GM23338 (cell line): ENCODE results near the gene CDON. TPM values are rescaled to one million over a fixed set of nuclear protein-coding genes. Genes with fewer than 3 reads are reported as not detected.

Source experiments
- ATAC-seq: fragments of 200-7000 bp; cut with Tn5 transposase; 3 replicates; pipeline ENCODE4 v1.9.1; 2020
- DNase-seq: peaks from one replicate; pipeline ENCODE4 v3.0.0-alpha.2; 2015; ENCODE audit warnings: low spot score
- H2AFZ ChIP-seq: fragments of 200-600 bp; sonication (generic); 2 replicates; pipeline ENCODE4 v1.8.0; 2016; ENCODE audit warnings: antibody characterized with exemption, mild to moderate bottlenecking, moderate library complexity
- H3F3A ChIP-seq: fragments of 200-600 bp; sonication (generic); replicated peaks from 2 replicates; pipeline ENCODE4 v1.8.0; 2017; ENCODE audit warnings: antibody characterized with exemption, mixed run types, low read depth
- H3K27ac ChIP-seq: fragments of 200-600 bp; sonication (generic); 2 replicates; pipeline ENCODE4 v1.6.1; 2016; ENCODE audit warnings: low read depth
- H3K27me3 ChIP-seq: fragments of 200-600 bp; sonication (generic); 2 replicates; pipeline ENCODE4 v1.8.0; 2016; ENCODE audit warnings: mild to moderate bottlenecking, mixed run types, moderate library complexity; ENCODE audit not compliant: insufficient read depth
- H3K36me3 ChIP-seq: fragments of 200-600 bp; sonication (generic); 2 replicates; pipeline ENCODE4 v1.8.0; 2016; ENCODE audit warnings: mild to moderate bottlenecking; ENCODE audit not compliant: insufficient read depth
- H3K4me1 ChIP-seq: fragments of 200-600 bp; sonication (generic); 2 replicates; pipeline ENCODE4 v1.8.0; 2016; ENCODE audit warnings: mild to moderate bottlenecking, moderate library complexity; ENCODE audit not compliant: insufficient read depth
- H3K4me2 ChIP-seq: fragments of 200-600 bp; sonication (generic); 2 replicates; pipeline ENCODE4 v1.7.1; 2017; ENCODE audit warnings: mixed run types
- H3K4me3 ChIP-seq: fragments of 200-600 bp; sonication (generic); 2 replicates; pipeline ENCODE4 v1.6.1; 2016; ENCODE audit warnings: mixed run types
- H3K79me2 ChIP-seq: fragments of 200-600 bp; sonication (generic); replicated peaks from 2 replicates; pipeline ENCODE4 v1.8.0; 2017; ENCODE audit warnings: mild to moderate bottlenecking; ENCODE audit not compliant: insufficient read depth
- H3K9me2 ChIP-seq: fragments of 200-600 bp; sonication (generic); 2 replicates; pipeline ENCODE4 v1.8.0; 2017; ENCODE audit not compliant: insufficient read depth
- H4K20me1 ChIP-seq: fragments of 200-600 bp; sonication (generic); replicated peaks from 2 replicates; pipeline ENCODE4 v1.8.0; 2017; ENCODE audit warnings: mild to moderate bottlenecking; ENCODE audit not compliant: insufficient read depth
- H3K27ac Mint-ChIP-seq: 2 replicates; pipeline ENCODE4 v1.8.0; 2020; ENCODE audit warnings: inconsistent platforms, mild to moderate bottlenecking, moderate library complexity, mixed read lengths
- H3K27me3 Mint-ChIP-seq: 3 replicates; pipeline ENCODE4 v1.8.0; 2022; ENCODE audit warnings: low read depth, mild to moderate bottlenecking, moderate library complexity, mixed read lengths, inconsistent platforms; ENCODE audit not compliant: insufficient read depth, poor library complexity
- H3K36me3 Mint-ChIP-seq: 3 replicates; pipeline ENCODE4 v1.8.0; 2021; ENCODE audit warnings: low read depth, mild to moderate bottlenecking, inconsistent platforms, moderate library complexity, mixed read lengths
- H3K4me1 Mint-ChIP-seq: 3 replicates; pipeline ENCODE4 v1.8.0; 2020; ENCODE audit warnings: mild to moderate bottlenecking, inconsistent platforms, mixed read lengths
- H3K4me3 Mint-ChIP-seq: 3 replicates; pipeline ENCODE4 v1.8.0; 2021; ENCODE audit warnings: moderate library complexity, mild to moderate bottlenecking, inconsistent platforms, mixed read lengths
- H3K9me3 Mint-ChIP-seq: 3 replicates; pipeline ENCODE4 v1.8.0; 2020; ENCODE audit warnings: moderate library complexity, mild to moderate bottlenecking, inconsistent platforms, mixed read lengths
- CREB1 ChIP-seq: fragments of 250-450 bp; sonication (Bioruptor Pico); IDR thresholded peaks from 2 replicates; pipeline ENCODE4 v1.5.0; 2020; ENCODE audit warnings: low read depth, mild to moderate bottlenecking, moderate library complexity
- CTCF ChIP-seq, 2 experiments: fragments of 200-600 bp in 1 of 2; sonication (generic) in 1 of 2; conservative IDR thresholded peaks; 2 replicates each; pipeline versions ENCODE4 v1.5.1 to v1.6.1; 2016 to 2017; ENCODE audit warnings: antibody characterized with exemption in 2 of 2, low read depth in 2 of 2, mild to moderate bottlenecking in 2 of 2, moderate library complexity in 1 of 2
- EZH2 ChIP-seq: fragments of 200-600 bp; sonication (generic); IDR thresholded peaks from one replicate; pipeline ENCODE4 v1.8.0; 2017; ENCODE audit warnings: antibody characterized with exemption, mild to moderate bottlenecking, low read depth; ENCODE audit not compliant: unreplicated experiment
- EZH2phosphoT487 ChIP-seq: fragments of 200-600 bp; sonication (generic); IDR thresholded peaks from one replicate; pipeline ENCODE4 v1.8.1; 2018; ENCODE audit warnings: antibody characterized with exemption; ENCODE audit not compliant: unreplicated experiment
- JUNB ChIP-seq: IDR thresholded peaks from one replicate; pipeline ENCODE4 v1.6.1; 2016; ENCODE audit warnings: antibody characterized with exemption; ENCODE audit not compliant: unreplicated experiment
- NANOG ChIP-seq: IDR thresholded peaks from 2 replicates; pipeline ENCODE4 v1.6.1; 2016; ENCODE audit warnings: antibody characterized with exemption, borderline replicate concordance
- POLR2AphosphoS5 ChIP-seq: IDR thresholded peaks from 2 replicates; pipeline ENCODE4 v1.6.1; 2016; ENCODE audit warnings: antibody characterized with exemption, low read depth
- STAT1 ChIP-seq: IDR thresholded peaks from one replicate; pipeline ENCODE4 v1.6.1; 2016; ENCODE audit warnings: antibody characterized with exemption; ENCODE audit not compliant: unreplicated experiment
- ZNF114 ChIP-seq: fragments of 250-450 bp; sonication (Bioruptor Pico); IDR thresholded peaks from 2 replicates; pipeline ENCODE4 v1.5.0; 2020; ENCODE audit warnings: mild to moderate bottlenecking, moderate library complexity
- ZNF331 ChIP-seq: fragments of 250-450 bp; sonication (Bioruptor Pico); IDR thresholded peaks from 2 replicates; pipeline ENCODE4 v1.5.0; 2020; ENCODE audit warnings: low read depth, mild to moderate bottlenecking, moderate library complexity
- polyA plus RNA-seq: library from polyadenylated mRNA; unstranded; fragments of >200 nt; fragmentation: Nextera tagmentation; extraction: Ambion mirVana; gene quantifications from 2 replicates; pipeline ENCODE4 v1.2.1, GENCODE V29; 2016
- total RNA-seq: library from RNA; depleted of rRNA; stranded (reverse); fragments of >200 nt; shearing (Covaris generic); gene quantifications from 2 replicates; pipeline ENCODE4 v1.2.3, GENCODE V29; 2014
- TF ChIP-seq, protein P1 (sequence below): fragments of 250-450 bp; sonication (Bioruptor Pico); IDR thresholded peaks from 2 replicates; pipeline ENCODE4 v1.5.0; 2020; ENCODE audit warnings: mild to moderate bottlenecking, moderate library complexity
- TF ChIP-seq, protein P2 (sequence below): IDR thresholded peaks from 2 replicates; pipeline ENCODE4 v1.6.1; 2016; ENCODE audit warnings: antibody characterized with exemption
- TF ChIP-seq, protein P3 (sequence below): IDR thresholded peaks from one replicate; pipeline ENCODE4 v1.6.1; 2018; ENCODE audit warnings: antibody characterized with exemption; ENCODE audit not compliant: unreplicated experiment

CDON gene
- total and polyA plus RNA-seq, 2 experiments from 2014 or later = 4.1 to 35.5 TPM

- Mint-ChIP-seq H3K27ac (no peak overlapping the region), H3K36me3 (peaks cover 3% of the 10 kb centered on the region; the same call in 1 of the 3 replicates), H3K4me1 (no peaks in the 10 kb centered on the region; the same call in 2 of the 3 replicates), H3K4me3 (no peak overlapping the region), H3K27me3 (no peaks in the 10 kb centered on the region), H3K9me3 (no peaks in the 10 kb centered on the region)
- Histone ChIP-seq H3K36me3 (no peaks in the 10 kb centered on the region; the same call in 1 of the 2 replicates), H3K27ac (no peak overlapping the region), H3K4me1 (no peaks in the 10 kb centered on the region), H3K4me3 (no peak overlapping the region), H4K20me1 (no peaks in the 10 kb centered on the region), H2AFZ (no peak overlapping the region), H3K27me3 (no peaks in the 10 kb centered on the region), H3K79me2 (no peaks in the 10 kb centered on the region), H3K9me2 (no peaks in the 10 kb centered on the region), H3F3A (no peaks in the 10 kb centered on the region), H3K4me2 (no peak overlapping the region)
- TF ChIP-seq, protein P1, sequence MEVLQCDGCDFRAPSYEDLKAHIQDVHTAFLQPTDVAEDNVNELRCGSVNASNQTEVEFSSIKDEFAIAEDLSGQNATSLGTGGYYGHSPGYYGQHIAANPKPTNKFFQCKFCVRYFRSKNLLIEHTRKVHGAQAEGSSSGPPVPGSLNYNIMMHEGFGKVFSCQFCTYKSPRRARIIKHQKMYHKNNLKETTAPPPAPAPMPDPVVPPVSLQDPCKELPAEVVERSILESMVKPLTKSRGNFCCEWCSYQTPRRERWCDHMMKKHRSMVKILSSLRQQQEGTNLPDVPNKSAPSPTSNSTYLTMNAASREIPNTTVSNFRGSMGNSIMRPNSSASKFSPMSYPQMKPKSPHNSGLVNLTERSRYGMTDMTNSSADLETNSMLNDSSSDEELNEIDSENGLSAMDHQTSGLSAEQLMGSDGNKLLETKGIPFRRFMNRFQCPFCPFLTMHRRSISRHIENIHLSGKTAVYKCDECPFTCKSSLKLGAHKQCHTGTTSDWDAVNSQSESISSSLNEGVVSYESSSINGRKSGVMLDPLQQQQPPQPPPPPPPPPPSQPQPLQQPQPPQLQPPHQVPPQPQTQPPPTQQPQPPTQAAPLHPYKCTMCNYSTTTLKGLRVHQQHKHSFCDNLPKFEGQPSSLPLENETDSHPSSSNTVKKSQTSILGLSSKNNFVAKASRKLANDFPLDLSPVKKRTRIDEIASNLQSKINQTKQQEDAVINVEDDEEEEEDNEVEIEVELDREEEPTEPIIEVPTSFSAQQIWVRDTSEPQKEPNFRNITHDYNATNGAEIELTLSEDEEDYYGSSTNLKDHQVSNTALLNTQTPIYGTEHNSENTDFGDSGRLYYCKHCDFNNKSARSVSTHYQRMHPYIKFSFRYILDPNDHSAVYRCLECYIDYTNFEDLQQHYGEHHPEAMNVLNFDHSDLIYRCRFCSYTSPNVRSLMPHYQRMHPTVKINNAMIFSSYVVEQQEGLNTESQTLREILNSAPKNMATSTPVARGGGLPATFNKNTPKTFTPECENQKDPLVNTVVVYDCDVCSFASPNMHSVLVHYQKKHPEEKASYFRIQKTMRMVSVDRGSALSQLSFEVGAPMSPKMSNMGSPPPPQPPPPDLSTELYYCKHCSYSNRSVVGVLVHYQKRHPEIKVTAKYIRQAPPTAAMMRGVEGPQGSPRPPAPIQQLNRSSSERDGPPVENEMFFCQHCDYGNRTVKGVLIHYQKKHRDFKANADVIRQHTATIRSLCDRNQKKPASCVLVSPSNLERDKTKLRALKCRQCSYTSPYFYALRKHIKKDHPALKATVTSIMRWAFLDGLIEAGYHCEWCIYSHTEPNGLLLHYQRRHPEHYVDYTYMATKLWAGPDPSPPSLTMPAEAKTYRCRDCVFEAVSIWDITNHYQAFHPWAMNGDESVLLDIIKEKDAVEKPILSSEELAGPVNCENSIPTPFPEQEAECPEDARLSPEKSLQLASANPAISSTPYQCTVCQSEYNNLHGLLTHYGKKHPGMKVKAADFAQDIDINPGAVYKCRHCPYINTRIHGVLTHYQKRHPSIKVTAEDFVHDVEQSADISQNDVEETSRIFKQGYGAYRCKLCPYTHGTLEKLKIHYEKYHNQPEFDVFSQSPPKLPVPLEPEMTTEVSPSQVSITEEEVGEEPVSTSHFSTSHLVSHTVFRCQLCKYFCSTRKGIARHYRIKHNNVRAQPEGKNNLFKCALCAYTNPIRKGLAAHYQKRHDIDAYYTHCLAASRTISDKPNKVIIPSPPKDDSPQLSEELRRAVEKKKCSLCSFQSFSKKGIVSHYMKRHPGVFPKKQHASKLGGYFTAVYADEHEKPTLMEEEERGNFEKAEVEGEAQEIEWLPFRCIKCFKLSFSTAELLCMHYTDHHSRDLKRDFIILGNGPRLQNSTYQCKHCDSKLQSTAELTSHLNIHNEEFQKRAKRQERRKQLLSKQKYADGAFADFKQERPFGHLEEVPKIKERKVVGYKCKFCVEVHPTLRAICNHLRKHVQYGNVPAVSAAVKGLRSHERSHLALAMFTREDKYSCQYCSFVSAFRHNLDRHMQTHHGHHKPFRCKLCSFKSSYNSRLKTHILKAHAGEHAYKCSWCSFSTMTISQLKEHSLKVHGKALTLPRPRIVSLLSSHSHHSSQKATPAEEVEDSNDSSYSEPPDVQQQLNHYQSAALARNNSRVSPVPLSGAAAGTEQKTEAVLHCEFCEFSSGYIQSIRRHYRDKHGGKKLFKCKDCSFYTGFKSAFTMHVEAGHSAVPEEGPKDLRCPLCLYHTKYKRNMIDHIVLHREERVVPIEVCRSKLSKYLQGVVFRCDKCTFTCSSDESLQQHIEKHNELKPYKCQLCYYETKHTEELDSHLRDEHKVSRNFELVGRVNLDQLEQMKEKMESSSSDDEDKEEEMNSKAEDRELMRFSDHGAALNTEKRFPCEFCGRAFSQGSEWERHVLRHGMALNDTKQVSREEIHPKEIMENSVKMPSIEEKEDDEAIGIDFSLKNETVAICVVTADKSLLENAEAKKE = no peak
- TF ChIP-seq EZH2phosphoT487 = no peak
- TF ChIP-seq, protein P2, sequence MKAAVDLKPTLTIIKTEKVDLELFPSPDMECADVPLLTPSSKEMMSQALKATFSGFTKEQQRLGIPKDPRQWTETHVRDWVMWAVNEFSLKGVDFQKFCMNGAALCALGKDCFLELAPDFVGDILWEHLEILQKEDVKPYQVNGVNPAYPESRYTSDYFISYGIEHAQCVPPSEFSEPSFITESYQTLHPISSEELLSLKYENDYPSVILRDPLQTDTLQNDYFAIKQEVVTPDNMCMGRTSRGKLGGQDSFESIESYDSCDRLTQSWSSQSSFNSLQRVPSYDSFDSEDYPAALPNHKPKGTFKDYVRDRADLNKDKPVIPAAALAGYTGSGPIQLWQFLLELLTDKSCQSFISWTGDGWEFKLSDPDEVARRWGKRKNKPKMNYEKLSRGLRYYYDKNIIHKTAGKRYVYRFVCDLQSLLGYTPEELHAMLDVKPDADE = no peak
- no peak for TF ChIP-seq NANOG
- no peak for TF ChIP-seq ZNF114 (CRISPR knock-in tag)
- TF ChIP-seq, protein P3, sequence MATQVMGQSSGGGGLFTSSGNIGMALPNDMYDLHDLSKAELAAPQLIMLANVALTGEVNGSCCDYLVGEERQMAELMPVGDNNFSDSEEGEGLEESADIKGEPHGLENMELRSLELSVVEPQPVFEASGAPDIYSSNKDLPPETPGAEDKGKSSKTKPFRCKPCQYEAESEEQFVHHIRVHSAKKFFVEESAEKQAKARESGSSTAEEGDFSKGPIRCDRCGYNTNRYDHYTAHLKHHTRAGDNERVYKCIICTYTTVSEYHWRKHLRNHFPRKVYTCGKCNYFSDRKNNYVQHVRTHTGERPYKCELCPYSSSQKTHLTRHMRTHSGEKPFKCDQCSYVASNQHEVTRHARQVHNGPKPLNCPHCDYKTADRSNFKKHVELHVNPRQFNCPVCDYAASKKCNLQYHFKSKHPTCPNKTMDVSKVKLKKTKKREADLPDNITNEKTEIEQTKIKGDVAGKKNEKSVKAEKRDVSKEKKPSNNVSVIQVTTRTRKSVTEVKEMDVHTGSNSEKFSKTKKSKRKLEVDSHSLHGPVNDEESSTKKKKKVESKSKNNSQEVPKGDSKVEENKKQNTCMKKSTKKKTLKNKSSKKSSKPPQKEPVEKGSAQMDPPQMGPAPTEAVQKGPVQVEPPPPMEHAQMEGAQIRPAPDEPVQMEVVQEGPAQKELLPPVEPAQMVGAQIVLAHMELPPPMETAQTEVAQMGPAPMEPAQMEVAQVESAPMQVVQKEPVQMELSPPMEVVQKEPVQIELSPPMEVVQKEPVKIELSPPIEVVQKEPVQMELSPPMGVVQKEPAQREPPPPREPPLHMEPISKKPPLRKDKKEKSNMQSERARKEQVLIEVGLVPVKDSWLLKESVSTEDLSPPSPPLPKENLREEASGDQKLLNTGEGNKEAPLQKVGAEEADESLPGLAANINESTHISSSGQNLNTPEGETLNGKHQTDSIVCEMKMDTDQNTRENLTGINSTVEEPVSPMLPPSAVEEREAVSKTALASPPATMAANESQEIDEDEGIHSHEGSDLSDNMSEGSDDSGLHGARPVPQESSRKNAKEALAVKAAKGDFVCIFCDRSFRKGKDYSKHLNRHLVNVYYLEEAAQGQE = no peak
- TF ChIP-seq POLR2AphosphoS5 = no peak
- TF ChIP-seq CTCF (conservative IDR thresholded peaks at IDR 0.05; ENCODE audit: low read depth in 2 of 2) = no peak
- TF ChIP-seq CREB1 (CRISPR knock-in tag) = no peak
- no peak for TF ChIP-seq ZNF331 (CRISPR knock-in tag)
- TF ChIP-seq EZH2 = no peak
- TF ChIP-seq STAT1 = no peak
- no peak for TF ChIP-seq JUNB
- DNase-seq = no peak
- ATAC-seq = no peak
Measured at GRCh38 chr11:126011754-126012153, 50.9 kb downstream of the CDON start.
